ENCODE results near the gene THAP11. TPM values are rescaled to one million over a fixed set of nuclear protein-coding genes. Genes with fewer than 3 reads are reported as not detected.

Gene THAP11
- total RNA-seq, 1 donor from 2014 or later = 32.3 TPM

- no peak for DNase-seq (ENCODE audit: missing footprints)
- ATAC-seq = no peak
- intact Hi-C loops (cut with DNase I) = no loop called here
Observed at GRCh38 chr16:67877064-67877463, 34.9 kb downstream of the THAP11 start.

GRCh38 chr16:67878232-67878631, 36.1 kb downstream of the THAP11 start:
- DNase-seq (ENCODE audit: missing footprints) (no peak), ATAC-seq (no peak)
- intact Hi-C loops (cut with DNase I) = no loop called here

GRCh38 chr16:67878846-67879245, 36.7 kb downstream of the THAP11 start:
- intact Hi-C loops (cut with DNase I) = no loop called here
- ATAC-seq = no peak
- DNase-seq (ENCODE audit: missing footprints) = no peak

GRCh38 chr16:67879462-67879861, 37.3 kb downstream of the THAP11 start:
- intact Hi-C loops (cut with DNase I) = no loop called here
- ATAC-seq (no peak), DNase-seq (ENCODE audit: missing footprints) (no peak)

- ATAC-seq = no peak
- no peak for DNase-seq (ENCODE audit: missing footprints)
- intact Hi-C loops (cut with DNase I) = no loop called here
Observed at GRCh38 chr16:67879936-67880335, 37.8 kb downstream of the THAP11 start.

- intact Hi-C loops (cut with DNase I) = no loop called here
- ATAC-seq = no peak
Observed at GRCh38 chr16:67880584-67880983, 38.5 kb downstream of the THAP11 start.

GRCh38 chr16:67881621-67882161, 39.6 kb downstream of the THAP11 start:
- intact Hi-C loops (cut with DNase I) = loop anchor here (1.0 to 2.0 kb wide), 2 partner anchors 18 to 159 kb away; no protein-coding TSS in a partner anchor
- ATAC-seq (peak; percentile 66), DNase-seq (ENCODE audit: missing footprints) (peak; percentile 74)

More at GRCh38 chr16:67880584-67880983, 38.5 kb downstream of the THAP11 start:
- no peak for DNase-seq (ENCODE audit: missing footprints)

- intact Hi-C loops (cut with DNase I) = loop anchor here (2.0 kb wide), 1 partner anchor 158 kb away; no protein-coding TSS in a partner anchor
- ATAC-seq (peak; percentile 65), DNase-seq (ENCODE audit: missing footprints) (peak; percentile 76)
Observed at GRCh38 chr16:67882374-67883145, 40.4 kb downstream of the THAP11 start.

GRCh38 chr16:67883146-67883871, 41.2 kb downstream of the THAP11 start:
- DNase-seq (ENCODE audit: missing footprints) (no peak), ATAC-seq (no peak)
- intact Hi-C loops (cut with DNase I) = loop anchor here (2.0 kb wide), 1 partner anchor 157 kb away; no protein-coding TSS in a partner anchor

- ATAC-seq (no peak), DNase-seq (ENCODE audit: missing footprints) (peak; percentile 76)
- intact Hi-C loops (cut with DNase I) = loop anchor here (2.0 kb wide), 2 partner anchors 45 to 157 kb away; no protein-coding TSS in a partner anchor
Observed at GRCh38 chr16:67883872-67884261, 41.7 kb downstream of the THAP11 start.

- DNase-seq (ENCODE audit: missing footprints) (peak; percentile 89), ATAC-seq (peak; percentile 78)
- intact Hi-C loops (cut with DNase I) = loop anchor here (2.0 kb wide), 1 partner anchor 44 kb away; no protein-coding TSS in a partner anchor
Observed at GRCh38 chr16:67884684-67885083, 42.6 kb downstream of the THAP11 start, which contains the start of gene NRN1L. Gene NRN1L (plus strand): TSS chr16:67884885. CDS start chr16:67884904, 19 bp downstream.

GRCh38 chr16:67885545-67885944, 43.4 kb downstream of the THAP11 start:
- DNase-seq (ENCODE audit: missing footprints) (no peak), ATAC-seq (no peak)
- intact Hi-C loops (cut with DNase I) = loop anchor here (2.0 kb wide), 1 partner anchor 43 kb away; no protein-coding TSS in a partner anchor

- ATAC-seq = no peak
- no peak for DNase-seq (ENCODE audit: missing footprints)
- intact Hi-C loops (cut with DNase I) = loop anchor here (2.0 kb wide), 1 partner anchor 43 kb away; no protein-coding TSS in a partner anchor
Observed at GRCh38 chr16:67885976-67886375, 43.9 kb downstream of the THAP11 start.

- ATAC-seq = no peak
- DNase-seq (ENCODE audit: missing footprints) = no peak
- intact Hi-C loops (cut with DNase I) = no loop called here
Observed at GRCh38 chr16:67886387-67886786, 44.3 kb downstream of the THAP11 start.

- ATAC-seq = no peak
- intact Hi-C loops (cut with DNase I) = no loop called here
Observed at GRCh38 chr16:67888331-67888730, 46.2 kb downstream of the THAP11 start.

GRCh38 chr16:67892375-67892774, 50.3 kb downstream of the THAP11 start:
- DNase-seq (ENCODE audit: missing footprints) = no peak
- intact Hi-C loops (cut with DNase I) = loop anchor here (2.0 kb wide), 1 partner anchor 130 kb away; the partner anchor contains the start of genes DDX28 and DUS2
- no peak for ATAC-seq

More at GRCh38 chr16:67888331-67888730, 46.2 kb downstream of the THAP11 start:
- DNase-seq (ENCODE audit: missing footprints) = no peak

GRCh38 chr16:67892899-67893742, 51.0 kb downstream of the THAP11 start, which contains the start of gene PSKH1:
Gene PSKH1 (plus strand): TSS chr16:67893254. CDS start chr16:67908750, 15,496 bp downstream.
- DNase-seq (ENCODE audit: missing footprints) = peak; percentile 98
- intact Hi-C loops (cut with DNase I) = loop anchor here (2.0 kb wide), 1 partner anchor 130 kb away; the partner anchor contains the start of genes DDX28 and DUS2
- ATAC-seq = peak; percentile 98

Data from Right ventricle myocardium inferior (tissue), 1 donor.